ENCODE measurements around the gene ASTN2. TPM values are rescaled to one million over a fixed set of nuclear protein-coding genes. Genes with fewer than 3 reads are reported as not detected.

The ASTN2 gene
- total RNA-seq, 1 donor from 2014 or later: 5.4 TPM

DNA sequence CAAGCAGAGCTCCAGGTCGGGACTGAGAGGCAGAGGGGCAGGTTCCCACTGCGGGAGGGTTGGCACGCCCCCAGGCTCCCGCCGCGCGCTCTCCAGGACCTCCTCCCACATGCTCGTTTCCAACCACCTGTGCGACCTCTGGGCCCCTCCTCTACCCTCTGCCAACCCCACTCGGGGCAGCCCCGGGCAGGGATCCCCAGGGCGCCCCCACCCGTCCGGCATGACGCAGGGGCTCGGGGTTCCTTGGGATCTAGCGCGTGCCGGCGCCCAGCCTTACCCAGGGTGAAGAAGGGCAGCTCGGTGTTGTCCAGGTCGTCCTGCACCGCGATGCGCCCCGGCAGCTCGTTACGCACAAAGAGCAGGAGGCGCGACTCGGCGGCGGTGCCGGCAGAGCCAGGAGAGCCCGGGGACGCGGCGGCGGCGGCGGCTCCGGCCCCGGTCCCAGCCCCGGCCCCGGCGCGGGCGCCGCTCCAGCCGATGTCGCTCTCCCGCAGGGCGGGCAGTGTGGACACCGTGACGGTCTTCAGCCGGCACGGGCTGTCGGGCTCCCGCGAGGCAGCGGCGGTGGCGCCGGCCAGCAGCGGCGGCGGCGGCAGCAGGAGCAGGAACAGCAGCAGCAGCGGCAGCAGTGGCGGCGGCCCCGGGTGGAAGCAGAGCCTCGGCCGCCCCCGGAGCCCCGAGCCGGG lies 494 bp downstream of the ASTN2 start:
- intact Hi-C loops (cut with micrococcal nuclease): no loop called here

DNA sequence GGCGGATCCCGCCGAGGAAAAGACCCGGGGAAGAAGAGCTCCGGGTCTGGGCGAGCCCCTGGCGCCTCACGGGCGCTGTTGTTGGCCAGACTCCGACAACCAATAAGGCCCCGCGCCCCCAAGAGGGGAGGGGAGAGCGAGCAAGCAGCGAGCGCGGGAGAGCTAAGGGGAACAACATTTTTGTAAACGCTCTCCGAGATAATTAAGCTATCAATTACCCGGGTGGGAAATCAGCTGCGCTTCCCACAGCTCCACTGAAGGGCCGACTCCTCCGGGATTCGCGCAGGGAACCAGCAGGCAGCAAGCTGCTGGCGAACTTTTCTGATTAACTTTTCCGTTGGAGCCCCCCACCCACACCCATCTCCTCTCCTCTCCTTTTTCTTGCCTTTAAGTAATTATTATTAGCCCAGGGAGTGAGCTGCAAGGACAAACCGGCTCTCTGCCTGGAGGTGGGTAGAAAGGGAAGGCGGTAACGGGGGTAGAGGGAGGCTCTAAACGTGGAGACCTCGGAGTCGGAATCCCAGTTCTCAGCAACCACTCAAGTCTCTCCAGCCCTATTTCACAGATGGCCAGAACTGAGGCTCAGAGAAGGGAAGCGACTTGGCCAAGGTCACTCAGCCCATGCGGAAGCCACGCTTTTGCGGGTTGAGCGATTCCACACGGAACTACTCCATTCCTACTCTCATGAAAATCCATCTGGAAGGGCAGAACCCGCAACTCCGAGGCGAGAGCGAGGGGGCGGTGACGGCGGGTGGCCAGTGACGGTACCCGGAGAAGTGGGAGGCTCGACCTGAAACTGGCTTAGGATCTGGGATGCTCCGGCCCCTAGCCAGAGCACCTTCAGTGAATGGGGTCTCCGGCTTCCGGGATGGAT lies 1.3 kb downstream of the ASTN2 start:
- intact Hi-C loops (cut with micrococcal nuclease): no loop called here

DNA sequence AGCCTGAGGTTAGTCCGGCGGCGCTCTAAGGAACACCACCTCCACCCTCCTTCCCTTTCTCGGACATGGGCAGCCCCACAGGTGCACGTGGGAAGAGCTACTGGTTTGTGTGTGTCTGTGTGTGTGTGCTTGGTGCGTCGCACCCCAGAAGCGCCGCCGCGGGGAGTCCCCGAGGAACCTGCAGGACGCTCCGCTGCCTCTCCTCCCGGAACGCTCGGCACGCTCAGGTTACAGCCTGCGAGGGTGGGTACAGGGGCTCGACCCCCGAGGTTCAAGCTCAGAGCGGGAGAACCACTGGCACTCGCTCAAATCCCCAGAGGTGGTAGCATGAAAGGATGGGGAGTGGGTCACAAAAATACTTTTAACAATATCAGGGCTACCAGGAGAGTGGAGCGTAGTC lies 2.0 kb downstream of the ASTN2 start:
- intact Hi-C loops (cut with micrococcal nuclease): no loop called here

DNA sequence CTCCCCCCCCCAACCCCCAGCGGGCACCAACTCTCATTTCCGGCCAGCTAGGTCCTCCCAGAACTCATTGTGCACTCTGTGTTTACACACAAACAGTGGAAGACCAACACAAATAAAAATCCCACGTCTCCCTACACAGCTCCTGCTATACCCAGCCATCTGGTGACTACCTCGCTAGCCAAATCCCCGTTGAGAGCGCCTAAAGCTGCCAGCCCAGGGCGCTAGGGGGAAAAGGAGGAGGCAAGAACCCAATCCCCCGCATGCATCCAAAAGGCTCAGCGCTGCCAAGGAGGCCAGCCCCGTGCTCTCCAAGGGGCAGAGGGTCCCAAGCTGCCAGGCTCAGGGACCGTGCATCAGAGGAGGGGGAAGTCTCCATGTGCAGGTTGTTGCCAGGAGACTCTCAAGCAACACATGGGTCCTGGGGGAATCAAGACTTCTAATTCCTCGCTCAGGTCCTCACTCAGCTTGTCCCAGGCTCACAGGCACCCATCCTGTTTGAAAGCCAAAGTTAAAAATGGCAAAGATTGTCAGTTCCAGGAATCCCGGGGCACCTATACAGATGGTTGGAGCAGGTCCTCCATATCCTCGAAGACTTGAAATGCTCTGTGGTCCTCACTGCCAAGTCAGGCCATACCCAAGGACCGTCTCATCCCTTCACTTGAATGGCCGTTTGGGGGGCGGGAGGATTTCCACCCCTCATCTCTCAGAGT lies 2.7 kb downstream of the ASTN2 start:
- intact Hi-C loops (cut with micrococcal nuclease): no loop called here

DNA sequence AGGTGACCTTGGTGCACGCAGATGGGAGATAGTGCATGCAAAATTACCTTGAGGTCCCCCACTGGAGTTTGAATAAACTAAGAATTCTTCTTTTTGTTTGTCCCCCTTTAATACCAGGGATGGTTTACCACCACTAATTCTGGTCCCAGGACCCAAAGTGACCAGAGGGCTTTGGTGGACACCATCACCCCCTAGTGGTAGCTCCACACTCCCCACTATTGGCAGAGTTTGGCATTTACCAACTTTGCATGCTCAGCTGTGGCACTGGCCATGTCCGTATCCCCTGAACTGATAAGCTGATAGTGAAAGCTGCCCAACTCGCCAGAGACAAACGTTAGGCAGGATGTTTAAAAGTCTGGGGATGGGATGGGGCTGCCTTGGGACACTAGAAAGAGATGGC lies 3.3 kb downstream of the ASTN2 start:
- intact Hi-C loops (cut with micrococcal nuclease): no loop called here

DNA sequence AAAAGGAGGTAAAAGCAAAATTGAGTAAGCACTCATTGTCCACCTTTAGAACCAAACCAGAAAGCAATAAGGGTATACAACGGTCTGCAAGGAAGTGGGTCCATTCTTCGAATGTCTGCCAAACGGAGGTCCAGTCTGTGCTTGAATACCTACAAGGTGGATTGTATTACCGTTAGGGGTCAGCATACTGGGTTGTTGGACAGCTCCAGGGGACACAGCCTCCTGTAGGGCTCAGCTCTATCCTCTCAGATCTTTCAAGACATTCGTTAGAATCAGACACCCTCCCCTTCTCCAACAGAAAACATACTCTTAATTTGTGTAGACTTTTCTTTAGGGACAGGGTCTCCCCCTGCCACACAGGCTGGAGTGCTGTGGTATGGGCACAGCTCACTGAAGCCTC lies 5.5 kb downstream of the ASTN2 start:
- intact Hi-C loops (cut with micrococcal nuclease): no loop called here

DNA sequence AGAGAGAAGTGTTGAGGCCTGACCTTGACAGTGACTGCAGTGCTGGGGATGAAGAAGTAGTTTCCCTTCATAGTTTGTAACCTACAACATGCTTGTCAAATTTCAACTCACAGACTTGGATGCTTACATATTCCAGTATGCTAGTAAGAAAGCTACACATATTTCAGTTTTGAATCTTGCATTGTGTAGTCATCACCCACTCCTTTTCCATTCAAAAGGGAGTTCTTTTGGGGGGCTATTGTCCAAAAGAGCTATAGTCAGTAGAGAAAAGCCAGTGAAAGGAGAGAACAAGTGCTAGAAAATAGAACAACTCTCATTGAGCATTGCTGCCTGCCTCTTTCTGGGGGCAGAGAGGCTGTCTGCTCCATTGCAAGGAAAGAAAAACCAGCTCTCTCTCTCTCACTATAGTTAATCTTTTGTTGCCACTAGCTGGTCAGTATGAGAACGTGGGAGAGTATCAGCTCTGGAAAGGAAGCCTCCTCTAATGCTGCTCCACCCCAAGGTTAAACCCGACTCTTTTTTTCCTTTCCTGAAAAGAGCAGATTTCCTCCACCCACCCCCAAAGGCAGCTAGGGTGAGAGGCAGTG lies 7.3 kb downstream of the ASTN2 start:
- intact Hi-C loops (cut with micrococcal nuclease): no loop called here

DNA sequence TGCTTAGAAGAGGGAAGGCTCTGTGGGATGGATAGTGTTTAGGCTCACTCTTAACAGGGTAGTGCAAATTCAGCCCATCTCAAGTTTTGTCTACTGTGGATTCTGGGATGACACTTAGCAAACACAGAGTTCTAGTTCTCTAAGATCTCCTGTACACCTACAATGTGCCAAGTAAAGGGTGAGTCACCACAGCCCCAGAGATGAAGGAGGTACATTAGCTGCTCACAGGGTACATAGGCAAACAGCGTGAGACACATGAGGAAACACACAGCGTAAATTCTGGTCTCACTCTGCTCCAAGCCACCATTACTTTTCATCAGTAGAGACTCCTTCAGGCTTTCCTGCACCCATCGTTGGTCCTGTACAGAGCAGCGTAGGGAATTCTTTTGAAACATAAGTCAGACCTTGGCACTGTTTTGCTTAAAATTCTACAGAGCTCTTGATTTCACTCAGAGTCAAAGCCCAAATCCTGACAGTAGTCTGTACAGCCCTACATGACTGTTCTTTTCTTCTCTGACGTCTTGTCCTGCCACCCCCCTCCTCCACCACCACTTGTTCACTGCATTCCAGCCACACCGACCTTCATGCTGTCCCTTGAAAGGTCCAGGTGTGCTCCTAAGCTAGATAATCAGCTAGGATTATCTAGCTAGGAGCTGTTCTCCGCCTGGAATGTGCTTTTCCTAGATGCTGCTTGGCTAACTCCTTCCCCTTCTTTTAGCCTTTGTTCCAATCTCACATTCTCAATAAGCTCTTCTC lies 8.7 kb downstream of the ASTN2 start:
- intact Hi-C loops (cut with micrococcal nuclease): no loop called here

DNA sequence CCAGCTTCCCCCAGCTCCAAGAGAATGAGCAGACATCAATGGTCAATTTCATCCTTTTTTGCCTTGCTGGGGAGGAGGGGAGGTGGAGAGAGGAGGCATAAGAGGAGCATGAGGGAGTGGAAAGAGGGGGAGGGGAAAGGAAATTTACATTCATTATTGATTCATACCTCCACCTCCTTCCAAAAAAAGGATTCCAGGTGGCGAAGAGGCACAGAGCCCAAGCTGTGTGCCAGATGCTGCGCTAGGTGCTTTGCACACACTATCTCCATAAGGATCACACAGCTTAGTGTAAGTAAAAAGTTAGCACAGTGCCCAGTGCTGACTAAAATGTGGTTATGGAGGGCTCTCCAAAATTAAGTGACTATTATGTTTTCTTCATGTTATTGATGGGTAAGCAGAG lies 11.0 kb downstream of the ASTN2 start:
- intact Hi-C loops (cut with micrococcal nuclease): no loop called here

DNA sequence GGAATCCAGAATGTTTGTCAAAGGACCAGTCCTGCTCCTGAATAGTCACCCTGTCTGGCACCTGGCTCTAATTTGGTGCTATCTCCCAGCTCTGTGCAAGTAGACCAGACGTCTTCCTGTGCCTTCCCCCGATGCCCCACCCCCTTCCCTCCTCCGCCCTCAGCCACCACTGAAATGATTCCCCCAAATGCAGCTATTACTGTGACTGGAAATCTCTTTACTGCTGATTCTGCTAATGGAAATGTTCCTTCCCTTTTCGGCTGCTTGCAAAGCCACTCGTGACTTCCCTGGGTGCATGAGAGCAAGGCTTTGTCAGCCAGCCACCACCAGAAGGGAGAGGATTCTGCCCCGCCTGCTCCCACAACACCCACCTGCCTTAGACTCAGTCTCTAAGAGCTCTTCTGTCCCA lies 11.4 kb downstream of the ASTN2 start:
- intact Hi-C loops (cut with micrococcal nuclease): no loop called here

DNA sequence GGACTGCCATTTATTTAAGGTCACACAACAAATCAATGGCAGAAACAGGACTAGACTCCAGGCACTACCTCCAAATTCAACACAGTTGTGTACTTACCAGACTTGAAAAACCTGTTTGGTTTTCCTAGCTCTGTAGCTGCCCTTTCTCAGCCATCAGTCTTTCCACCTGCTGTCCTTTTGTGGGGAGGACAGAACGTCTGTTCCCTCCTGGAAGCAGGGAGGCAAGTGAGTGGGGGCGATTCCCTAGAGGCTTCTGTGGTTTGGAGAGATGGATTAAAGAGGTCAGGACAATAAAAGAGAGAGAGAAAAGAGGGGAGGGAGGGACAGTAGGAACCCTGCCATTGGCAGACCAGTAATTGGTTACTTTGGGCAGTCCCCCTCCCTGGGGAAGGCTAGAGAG lies 14.7 kb downstream of the ASTN2 start:
- intact Hi-C loops (cut with micrococcal nuclease): no loop called here

DNA sequence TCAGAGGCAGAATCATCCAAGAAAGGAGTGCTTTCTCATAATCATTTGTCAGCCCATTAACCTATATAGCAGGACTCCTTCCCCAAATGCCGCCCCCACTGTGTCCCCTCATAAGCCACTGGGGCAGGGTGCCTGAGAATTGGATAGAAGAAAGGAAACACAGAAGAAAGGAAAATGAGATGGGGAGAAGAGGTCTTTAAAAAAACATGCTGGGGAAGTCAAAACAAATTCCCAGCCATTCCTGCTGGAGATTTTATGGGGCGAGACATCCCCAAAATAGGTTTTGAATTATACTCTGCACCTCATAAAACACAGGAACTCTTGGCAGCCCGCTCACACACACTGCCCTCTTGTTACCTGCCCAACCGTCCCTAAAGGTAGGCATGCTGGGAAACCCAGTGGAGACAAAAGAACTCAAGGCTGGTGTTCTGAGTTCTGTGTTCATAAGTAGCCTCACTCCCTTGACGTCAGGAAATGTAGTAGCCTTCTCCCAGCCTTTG lies 19.7 kb downstream of the ASTN2 start:
- intact Hi-C loops (cut with micrococcal nuclease): no loop called here

DNA sequence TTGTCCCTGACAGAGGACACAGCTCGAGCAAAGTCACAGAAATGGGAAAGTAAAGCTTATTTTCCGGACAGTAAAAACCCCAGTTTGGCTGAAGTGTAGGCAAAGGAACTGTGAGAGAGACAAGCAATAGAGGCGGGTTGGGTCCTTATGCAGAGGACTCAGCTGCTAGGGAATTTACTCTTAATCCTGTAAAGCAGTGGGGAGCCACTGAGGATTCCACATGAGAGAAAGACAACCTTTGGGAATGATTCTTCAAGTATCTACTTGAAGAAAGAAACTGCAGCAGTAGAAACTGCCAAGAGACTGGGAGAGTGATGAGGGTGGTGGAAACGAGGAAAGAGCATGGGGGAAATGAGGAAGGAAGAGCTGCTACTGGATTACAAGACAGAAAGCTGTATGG lies 20.2 kb downstream of the ASTN2 start:
- intact Hi-C loops (cut with micrococcal nuclease): no loop called here

DNA sequence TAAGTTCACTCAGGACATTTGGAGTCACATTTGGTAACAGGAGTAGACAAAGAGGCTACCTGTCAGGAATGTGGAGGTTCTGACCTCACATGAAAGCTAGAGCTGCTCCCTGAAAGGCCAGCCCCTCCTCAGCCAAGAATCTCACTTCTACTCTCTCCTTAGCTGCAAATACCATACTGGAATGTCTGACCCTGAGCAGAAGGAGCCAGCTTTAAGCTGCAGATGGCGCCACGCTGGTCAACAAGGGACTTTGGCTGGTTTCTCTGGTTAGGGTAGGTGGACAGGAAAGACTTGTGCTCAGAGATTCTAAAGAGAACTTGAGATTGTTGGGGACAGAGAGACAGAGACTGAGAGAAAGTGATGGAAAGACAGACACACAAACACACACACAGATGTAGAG lies 21.9 kb downstream of the ASTN2 start:
- intact Hi-C loops (cut with micrococcal nuclease): no loop called here

DNA sequence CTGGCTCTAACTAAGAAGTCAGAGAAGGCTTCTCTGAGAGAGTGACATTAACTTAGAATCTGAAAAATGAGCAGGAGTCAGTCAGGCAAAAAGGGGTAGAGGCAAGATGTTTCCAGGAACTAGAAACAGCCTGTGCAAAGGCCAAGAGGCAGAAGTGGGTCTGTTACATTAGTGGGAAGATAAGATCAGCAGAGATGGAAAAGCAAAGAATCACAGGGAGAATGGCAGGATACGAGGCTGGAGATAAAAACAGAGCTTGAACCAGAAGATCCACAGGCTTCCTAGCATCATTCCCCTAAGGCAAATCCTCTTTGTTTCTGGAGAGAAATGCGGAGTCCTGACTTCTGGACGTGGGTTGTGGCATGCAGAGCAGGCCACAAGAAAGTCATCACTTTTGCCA lies 27.4 kb downstream of the ASTN2 start:
- intact Hi-C loops (cut with micrococcal nuclease): no loop called here

DNA sequence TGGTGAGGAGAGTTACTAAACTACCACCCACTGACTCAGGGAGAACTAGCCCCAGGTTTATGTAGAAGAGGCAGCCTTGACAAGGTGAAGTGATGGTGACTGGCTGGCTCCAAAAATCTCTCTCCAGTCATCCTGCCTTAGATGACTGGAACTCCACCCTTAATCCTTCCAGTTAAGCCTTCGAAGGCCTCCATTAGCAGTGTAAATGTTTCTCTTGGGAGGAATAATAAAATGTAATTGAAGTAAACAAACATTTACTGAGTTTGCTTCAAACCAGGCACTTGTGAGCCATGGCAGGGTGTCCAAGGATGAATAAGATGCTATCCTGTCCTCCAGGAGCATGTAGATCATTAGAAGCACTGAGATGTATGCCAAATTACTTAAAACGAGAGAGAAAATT lies 35.5 kb downstream of the ASTN2 start:
- intact Hi-C loops (cut with micrococcal nuclease): no loop called here

DNA sequence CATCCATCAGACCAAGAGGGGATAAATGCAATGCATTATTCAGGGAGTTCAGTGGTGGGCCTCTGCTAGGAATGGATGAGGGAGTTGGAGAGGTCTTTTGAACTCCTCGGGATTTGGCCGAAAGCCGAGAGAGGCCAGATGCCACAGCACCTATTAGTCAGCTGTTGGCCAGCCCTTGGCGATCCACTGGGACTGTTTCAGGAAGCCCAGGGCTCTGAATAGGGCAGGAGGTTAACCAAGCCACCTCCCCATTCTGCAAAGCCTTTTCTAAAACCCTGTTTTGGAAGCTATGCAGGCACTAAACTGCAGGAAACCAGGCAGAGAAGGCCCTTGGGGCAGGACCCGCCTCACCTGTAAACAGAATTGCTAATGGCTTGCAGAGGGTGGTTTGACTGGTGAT lies 37.8 kb downstream of the ASTN2 start:
- intact Hi-C loops (cut with micrococcal nuclease): no loop called here

DNA sequence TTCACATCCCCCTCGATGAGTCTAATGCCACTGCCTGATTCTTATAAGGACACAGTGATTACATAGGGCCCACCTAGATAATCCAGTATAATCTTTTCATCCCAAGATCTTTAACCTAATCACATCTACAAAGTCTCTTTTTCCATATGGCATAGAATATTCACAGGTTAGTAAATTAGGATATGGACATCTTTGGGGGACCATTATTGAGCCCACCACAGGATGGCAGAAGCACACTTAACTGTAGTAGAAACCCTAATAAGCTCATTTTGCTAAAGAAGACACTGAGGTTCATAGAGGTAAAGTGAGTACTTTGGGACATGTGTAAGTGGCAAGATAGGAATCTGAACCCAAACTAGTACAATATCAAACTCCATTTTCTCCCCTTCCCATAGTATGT lies 38.9 kb downstream of the ASTN2 start:
- intact Hi-C loops (cut with micrococcal nuclease): no loop called here

DNA sequence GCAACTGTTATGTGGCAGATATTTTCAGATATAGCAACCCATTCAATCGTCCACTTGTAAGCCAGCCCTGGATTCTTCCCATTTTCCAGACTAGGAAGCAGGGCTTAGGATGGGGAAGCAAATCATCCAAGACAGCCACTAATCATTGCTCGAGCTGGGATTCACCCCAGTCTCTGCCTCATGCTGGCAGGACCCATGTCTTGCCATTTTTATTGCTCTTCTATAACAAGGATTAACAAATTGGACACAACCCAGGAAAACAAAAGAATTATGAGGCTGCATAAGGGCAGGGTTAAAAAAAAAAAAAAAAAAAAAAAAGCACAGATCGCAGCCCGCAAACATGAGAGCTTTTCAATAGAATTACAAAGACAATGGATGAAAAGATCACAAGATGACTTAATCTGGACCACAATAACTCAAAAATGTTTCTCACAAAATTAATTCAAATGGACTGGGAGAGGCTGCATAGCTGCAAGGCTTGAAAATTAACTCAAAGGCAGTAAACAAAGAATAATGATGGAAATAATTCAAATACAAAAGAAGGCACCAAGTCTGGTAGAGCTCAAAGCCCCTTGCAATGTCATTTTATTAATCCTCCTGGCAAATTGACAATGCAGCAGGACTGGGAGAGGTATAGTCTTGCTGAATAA lies 40.7 kb downstream of the ASTN2 start:
- intact Hi-C loops (cut with micrococcal nuclease): no loop called here

DNA sequence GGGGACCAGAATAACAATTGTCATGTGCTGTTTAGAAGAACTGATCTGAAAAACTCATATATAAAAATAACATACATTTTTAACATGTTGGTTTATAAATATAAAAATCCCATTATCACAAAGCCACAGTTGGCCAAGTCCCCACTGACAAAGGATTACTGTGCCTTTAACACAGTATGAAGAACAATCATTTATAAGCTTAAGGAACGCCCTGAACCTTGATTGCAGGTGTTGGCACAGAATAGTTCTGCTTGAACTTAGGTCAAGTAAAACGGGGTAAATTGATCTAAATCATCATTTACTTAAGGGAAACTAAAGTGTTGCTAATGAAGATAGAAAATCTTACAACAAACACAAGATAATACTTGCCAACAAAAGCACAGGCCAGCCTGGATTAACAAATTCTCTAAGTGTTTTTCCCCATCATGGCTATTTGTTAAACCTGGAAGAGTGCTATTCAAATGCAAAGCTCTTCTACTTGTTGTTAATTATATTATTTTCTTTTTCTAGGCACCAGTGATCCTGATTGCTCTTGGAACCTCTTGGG lies 46.1 kb downstream of the ASTN2 start:
- intact Hi-C loops (cut with micrococcal nuclease): no loop called here
